A549 (cell line): ENCODE results near the gene NCLN. TPM values are rescaled to one million over a fixed set of nuclear protein-coding genes. Genes with fewer than 3 reads are reported as not detected.

Experiments used
- ATAC-seq, 2 experiments: fragments of 200-7000 bp in 1 of 2; fragments of >200 bp in 1 of 2; cut with Nextera tagmentation in 1 of 2; cut with Tn5 transposase in 1 of 2; 3 replicates each; pipeline versions ENCODE4 v1.8.0 to v1.9.1; 2018 to 2020; ENCODE audit warnings: mild to moderate bottlenecking in 1 of 2, moderate library complexity in 1 of 2
- CTCF ChIA-PET: fragments of 300-600 bp; sonication (Branson Sonifier 250); formaldehyde crosslinking; extraction: SDS; loops from one replicate; lab custom pipeline; 2021; ENCODE audit warnings: antibody characterized with exemption, inconsistent platforms; lab: Yijun Ruan, JAX
- POLR2A ChIA-PET: fragments of 350-600 bp; formaldehyde crosslinking; extraction: SDS; loops from one replicate; lab custom pipeline; 2021; ENCODE audit warnings: antibody characterized with exemption, inconsistent platforms; lab: Yijun Ruan, JAX
- DNase-seq, 2 experiments: peaks; one replicate each; pipeline versions ENCODE4 v3.0.0 to v3.0.0-alpha.2; 2011 to 2016; ENCODE audit warnings: low read depth in 1 of 2, low spot score in 1 of 2
- FAIRE-seq: peaks from 2 replicates; lab custom pipeline; 2011; peaks lifted over from hg19 to GRCh38; lab: Jason Lieb, UNC
- H3K27ac ChIP-seq, 2 experiments: fragments of >200 bp; sonication (Bioruptor Twin); formaldehyde crosslinking; 3 replicates each; pipeline ENCODE4 v1.5.1; 2016 to 2017
- H3K4me1 ChIP-seq: fragments of >200 bp; sonication (Bioruptor Twin); formaldehyde crosslinking; 3 replicates; pipeline ENCODE4 v1.6.1; 2016
- H3K4me2 ChIP-seq: fragments of >200 bp; sonication (Bioruptor Twin); formaldehyde crosslinking; 3 replicates; pipeline ENCODE4 v1.6.1; 2016
- H3K4me3 ChIP-seq: fragments of >200 bp; sonication (Bioruptor Twin); formaldehyde crosslinking; 3 replicates; pipeline ENCODE4 v1.5.1; 2016
- H3K9me3 ChIP-seq: fragments of >200 bp; sonication (Bioruptor Twin); formaldehyde crosslinking; 3 replicates; pipeline ENCODE4 v1.6.1; 2016
- ATOH8 ChIP-seq: fragments of 250-450 bp; sonication (Bioruptor Pico); IDR thresholded peaks from 2 replicates; pipeline ENCODE4 v1.5.0; 2020; ENCODE audit warnings: low read depth, mild to moderate bottlenecking, moderate library complexity
- BHLHE40 ChIP-seq: IDR thresholded peaks from 2 replicates; pipeline ENCODE4 v1.6.1; 2012; ENCODE audit warnings: low read depth, low read length, inconsistent platforms
- CEBPB ChIP-seq, 2 experiments: fragments of >200 bp in 1 of 2; sonication (Bioruptor Twin) in 1 of 2; formaldehyde crosslinking in 1 of 2; IDR thresholded peaks; 2 replicates each; pipeline ENCODE4 v1.6.1; 2012 to 2016
- EHF ChIP-seq: fragments of 250-450 bp; sonication (Bioruptor Pico); IDR thresholded peaks from 2 replicates; pipeline ENCODE4 v1.5.0; 2020; ENCODE audit warnings: mild to moderate bottlenecking
- EP300 ChIP-seq, 2 experiments: fragments of >200 bp; sonication (Bioruptor Twin); formaldehyde crosslinking; IDR thresholded peaks; 2 replicates in 1 of 2; 3 replicates in 1 of 2; pipeline ENCODE4 v1.6.1; 2016 to 2017
- FOSB ChIP-seq: fragments of 250-450 bp; sonication (Bioruptor Pico); IDR thresholded peaks from 2 replicates; pipeline ENCODE4 v1.5.0; 2020; ENCODE audit warnings: mild to moderate bottlenecking, moderate library complexity
- FOXS1 ChIP-seq: fragments of 250-450 bp; sonication (Bioruptor Pico); IDR thresholded peaks from 2 replicates; pipeline ENCODE4 v1.5.0; 2020; ENCODE audit warnings: mild to moderate bottlenecking, moderate library complexity
- GATA3 ChIP-seq: IDR thresholded peaks from 2 replicates; pipeline ENCODE4 v1.6.1; 2012; ENCODE audit warnings: borderline replicate concordance
- HDAC2 ChIP-seq: fragments of 200-600 bp; sonication (generic); IDR thresholded peaks from 2 replicates; pipeline ENCODE4 v1.6.1; 2016
- HES2 ChIP-seq: fragments of >200 bp; sonication (Bioruptor Twin); formaldehyde crosslinking; IDR thresholded peaks from 2 replicates; pipeline ENCODE4 v1.6.1; 2016
- HEYL ChIP-seq: fragments of 250-450 bp; sonication (Bioruptor Pico); IDR thresholded peaks from 2 replicates; pipeline ENCODE4 v1.8.0; 2021; ENCODE audit warnings: mild to moderate bottlenecking, moderate library complexity
- HOXB13 ChIP-seq: fragments of 250-450 bp; sonication (Bioruptor Pico); IDR thresholded peaks from 2 replicates; pipeline ENCODE4 v1.5.0; 2020; ENCODE audit warnings: low read depth, mild to moderate bottlenecking, moderate library complexity
- JUNB ChIP-seq: fragments of >200 bp; sonication (Bioruptor Twin); formaldehyde crosslinking; IDR thresholded peaks from 2 replicates; pipeline ENCODE4 v1.6.1; 2016
- KDM1A ChIP-seq: fragments of 200-600 bp; sonication (generic); IDR thresholded peaks from 2 replicates; pipeline ENCODE4 v1.6.1; 2016; ENCODE audit warnings: low read depth, mild to moderate bottlenecking
- KDM5A ChIP-seq: fragments of 200-600 bp; sonication (generic); IDR thresholded peaks from 2 replicates; pipeline ENCODE4 v1.6.1; 2016; ENCODE audit warnings: antibody characterized with exemption, mild to moderate bottlenecking
- MAFK ChIP-seq: fragments of 450-650 bp; IDR thresholded peaks from 2 replicates; pipeline ENCODE4 v1.6.1; 2014; ENCODE audit not compliant: partially characterized antibody
- MAX ChIP-seq: IDR thresholded peaks from 2 replicates; pipeline ENCODE4 v1.6.1; 2012
- MAZ ChIP-seq: fragments of 150-350 bp; IDR thresholded peaks from 2 replicates; pipeline ENCODE4 v1.6.1; 2014; ENCODE audit warnings: antibody characterized with exemption, low read depth, low read length, borderline replicate concordance
- MYC ChIP-seq: IDR thresholded peaks from 2 replicates; pipeline ENCODE4 v1.6.1; 2012; ENCODE audit warnings: mild to moderate bottlenecking, inconsistent platforms, low read length, improper control_type of control experiment, borderline replicate concordance
- NPAS2 ChIP-seq: fragments of 250-450 bp; sonication (Bioruptor Pico); IDR thresholded peaks from 2 replicates; pipeline ENCODE4 v1.8.0; 2022; ENCODE audit warnings: mild to moderate bottlenecking, moderate library complexity, borderline replicate concordance
- NR3C1 ChIP-seq: fragments of >200 bp; sonication (Bioruptor Twin); formaldehyde crosslinking; IDR thresholded peaks from 3 replicates; pipeline ENCODE4 v1.6.1; 2017
- PBX3 ChIP-seq: IDR thresholded peaks from 2 replicates; pipeline ENCODE4 v1.6.1; 2012
- RAD21 ChIP-seq, 2 experiments: fragments of >200 bp in 1 of 2; sonication (Bioruptor Twin) in 1 of 2; formaldehyde crosslinking in 1 of 2; IDR thresholded peaks in 1 of 2; conservative IDR thresholded peaks in 1 of 2; 2 replicates in 1 of 2; 3 replicates in 1 of 2; pipeline ENCODE4 v1.6.1; 2012 to 2018; ENCODE audit warnings: inconsistent platforms in 1 of 2
- RCOR1 ChIP-seq: fragments of 150-350 bp; IDR thresholded peaks from 2 replicates; pipeline ENCODE4 v1.6.1; 2014; ENCODE audit warnings: antibody characterized with exemption, low read length, low read depth
- RFX5 ChIP-seq: fragments of 450-650 bp; IDR thresholded peaks from 2 replicates; pipeline ENCODE4 v1.7.1; 2014; ENCODE audit warnings: antibody characterized with exemption, mild to moderate bottlenecking, moderate library complexity
- USF2 ChIP-seq: fragments of 450-650 bp; IDR thresholded peaks from 2 replicates; pipeline ENCODE4 v1.6.1; 2014; ENCODE audit warnings: antibody characterized with exemption
- ZC3H11A ChIP-seq: fragments of 450-650 bp; IDR thresholded peaks from 2 replicates; pipeline ENCODE4 v1.6.1; 2014; ENCODE audit warnings: antibody characterized with exemption, mild to moderate bottlenecking
- ZNF302 ChIP-seq: fragments of 250-450 bp; sonication (Bioruptor Pico); IDR thresholded peaks from 2 replicates; pipeline ENCODE4 v1.9.0; 2021; ENCODE audit warnings: inconsistent platforms, mild to moderate bottlenecking, moderate library complexity
- WGBS: methylation state at CpG from one replicate; pipeline ENCODE4 v1.1.6; 2017; ENCODE audit errors: missing lambda C conversion rate; 5-methylcytosine and 5-hydroxymethylcytosine counted together
- polyA plus RNA-seq, 4 experiments: library from polyadenylated mRNA; depleted of rRNA in 3 of 4; stranded (reverse); fragments of >200 nt; fragmentation: RNase III in 1 of 4; extraction: RNeasy Plus Mini Kit Qiagen cat#74134 plus additional on column Dnase treatment in 1 of 4; gene quantifications; 2 replicates in 3 of 4; 3 replicates in 1 of 4; pipeline ENCODE4 v1.2.3, GENCODE V29; 2011 to 2017

NCLN gene
- polyA plus RNA-seq, 2 of the 4 experiments (the other 2 are of a cell fraction): 22.8 to 58.5 TPM

GRCh38 chr19:3149526-3150505 is 35.9 kb upstream of the NCLN start:
- CTCF ChIA-PET: no interaction called here
- no peak for TF ChIP-seq PBX3
- no peak for TF ChIP-seq KDM1A
- no peak for TF ChIP-seq RAD21 (conservative IDR thresholded peaks at IDR 0.05 in 1 of 2, IDR thresholded peaks at IDR 0.05 in 1 of 2)
- no peak for TF ChIP-seq HEYL (CRISPR knock-in tag)
- no peak for TF ChIP-seq MAZ
- no peak for TF ChIP-seq EP300 (IDR thresholded peaks at IDR 0.05)
- TF ChIP-seq MAFK: no peak
- TF ChIP-seq ZNF302 (CRISPR knock-in tag): no peak
- no peak for TF ChIP-seq ZC3H11A
- no peak for TF ChIP-seq EHF (CRISPR knock-in tag)
- no peak for TF ChIP-seq NR3C1
- TF ChIP-seq JUNB: no peak
- no peak for TF ChIP-seq RCOR1
- no peak for TF ChIP-seq MYC
- TF ChIP-seq RFX5: no peak
- TF ChIP-seq GATA3: no peak
- 70% methylated on average over 18 of the region's 35 CpGs for WGBS
- H3K27ac ChIP-seq: no peak overlapping the region
- no peak overlapping the region for H3K4me2 ChIP-seq
- no peak for FAIRE-seq
- POLR2A ChIA-PET: no interaction called here
- H3K9me3 ChIP-seq: no peaks in the 10 kb centered on the region
- no peak overlapping the region for H3K4me3 ChIP-seq
- DNase-seq: no peak
- peaks cover 4% of the 10 kb centered on the region; the same call in 2 of the 3 replicates for H3K4me1 ChIP-seq
- no peak for ATAC-seq

- ATAC-seq (no peak), FAIRE-seq (no peak), DNase-seq (no peak)
- Histone ChIP-seq H3K4me3 (no peak overlapping the region), H3K4me1 (peaks cover 12% of the 10 kb centered on the region), H3K9me3 (no peaks in the 10 kb centered on the region), H3K4me2 (no peak overlapping the region), H3K27ac (no peak overlapping the region)
- no peak for TF ChIP-seq USF2
- TF ChIP-seq HDAC2: no peak
- no peak for TF ChIP-seq HOXB13 (CRISPR knock-in tag)
- TF ChIP-seq ATOH8: no peak
- TF ChIP-seq CEBPB (IDR thresholded peaks at IDR 0.05): no peak
- no peak for TF ChIP-seq MAX
- no peak for TF ChIP-seq MAFK
- TF ChIP-seq KDM1A: no peak
- TF ChIP-seq BHLHE40: no peak
- no peak for TF ChIP-seq NR3C1
- TF ChIP-seq EP300 (IDR thresholded peaks at IDR 0.05): no peak
- no peak for TF ChIP-seq FOXS1 (CRISPR knock-in tag)
- TF ChIP-seq HES2: no peak
- no peak for TF ChIP-seq NPAS2
- TF ChIP-seq RCOR1: no peak
- TF ChIP-seq HEYL (CRISPR knock-in tag): no peak
- no peak for TF ChIP-seq PBX3
- no peak for TF ChIP-seq KDM5A
- TF ChIP-seq MAZ: no peak
- TF ChIP-seq FOSB: no peak
- no CpG with 5 or more reads among the region's 5 CpGs for WGBS
- ChIA-PET CTCF (interaction anchor here (1.1 to 1.7 kb wide), 3 partner anchors 9 to 25 kb away, joined by 4 to 13 read pairs (median 7); no protein-coding TSS in a partner anchor), POLR2A (no interaction called here)
These were observed 34.9 kb upstream of the NCLN start for GRCh38 chr19:3150739-3151329.
